Transverse colon (tissue), 4 donors: Measurements from ENCODE around the gene CDK18. TPM values are rescaled to one million over a fixed set of nuclear protein-coding genes. Genes with fewer than 3 reads are reported as not detected.

Source experiments
- DNase-seq: peaks from one replicate; pipeline ENCODE4 v3.0.0-alpha.2; 2019
- H3K27ac ChIP-seq, 4 donors: fragments of 200-600 bp; sonication (generic); 2 replicates each; pipeline ENCODE4 v1.5.1; 2016 to 2018; ENCODE audit warnings: inconsistent platforms in 4 of 4
- H3K27me3 ChIP-seq: fragments of 200-600 bp; sonication (generic); 2 replicates; pipeline ENCODE4 v1.5.1; 2017; ENCODE audit warnings: inconsistent platforms
- H3K36me3 ChIP-seq, 4 donors: fragments of 200-600 bp; sonication (generic); 2 replicates each; pipeline ENCODE4 v1.5.1; 2017 to 2019; ENCODE audit warnings: inconsistent platforms in 4 of 4
- H3K4me1 ChIP-seq, 4 donors: fragments of 200-600 bp; sonication (generic); 2 replicates each; pipeline ENCODE4 v1.5.1; 2017 to 2020; ENCODE audit warnings: inconsistent platforms in 4 of 4
- H3K4me3 ChIP-seq, 4 donors: fragments of 200-600 bp; sonication (generic); 1 replicate in 1 of 4; 2 replicates in 3 of 4; pipeline versions ENCODE4 v1.5.1 to v1.6.1; 2017 to 2019; ENCODE audit warnings: inconsistent platforms in 4 of 4
- H3K9me3 ChIP-seq, 2 donors: fragments of 200-600 bp; sonication (generic); 2 replicates each; pipeline ENCODE4 v1.5.1; 2017 to 2019; ENCODE audit warnings: inconsistent platforms in 2 of 2
- EP300 ChIP-seq: sonication (generic); formaldehyde crosslinking; IDR thresholded peaks from one replicate; pipeline ENCODE4 v1.6.1; 2017; ENCODE audit warnings: antibody characterized with exemption, low read depth
- POLR2A ChIP-seq: fragments of 450-650 bp; IDR thresholded peaks from one replicate; pipeline ENCODE4 v1.6.1; 2016; ENCODE audit warnings: antibody characterized with exemption, mild to moderate bottlenecking, moderate library complexity
- POLR2AphosphoS5 ChIP-seq, 3 donors: sonication (generic); formaldehyde crosslinking; IDR thresholded peaks; one replicate each; pipeline ENCODE4 v1.6.1; 2016; ENCODE audit warnings: antibody characterized with exemption in 3 of 3
- WGBS, 2 donors: methylation state at CpG; one replicate each; pipeline ENCODE4 v1.1.5; 2018; ENCODE audit warnings: low coverage in 1 of 2; 5-methylcytosine and 5-hydroxymethylcytosine counted together
- in situ Hi-C, 4 donors: fragments of 200-750 bp; cut with MboI; loops; one replicate each; pipeline versions ENCODE4 v1.15.0 to v1.15.1; 2017; ENCODE audit warnings: low sequenced_read_pairs in 3 of 4, low pct_ligation_motif_present in 1 of 4, low pct_unique_long_range_greater_than_20kb in 1 of 4
- intact Hi-C: fragments of 100-400 bp; cut with DNase I; formaldehyde crosslinking; loops from one replicate; pipeline ENCODE4 v1.15.1; 2023; ENCODE audit warnings: low total_unique reads
- total RNA-seq, 4 donors: library from RNA; depleted of rRNA; stranded (reverse); fragments of >200 nt; gene quantifications; one replicate each; pipeline ENCODE4 v1.1.0, GENCODE V29; 2016
- TF ChIP-seq, protein P1 (sequence below), 5 experiments: fragments of 200-600 bp in 3 of 5; fragments of 450-650 bp in 2 of 5; sonication (generic) in 3 of 5; IDR thresholded peaks; 1 replicate in 2 of 5; 2 replicates in 3 of 5; pipeline ENCODE4 v1.5.1; 2016 to 2017; ENCODE audit warnings: antibody characterized with exemption in 5 of 5, inconsistent platforms in 3 of 5, mild to moderate bottlenecking in 2 of 5, moderate library complexity in 1 of 5

The CDK18 gene
- total RNA-seq, 4 donors from 2014 or later, result 28.8 to 112 (median 33.5) TPM

DNA sequence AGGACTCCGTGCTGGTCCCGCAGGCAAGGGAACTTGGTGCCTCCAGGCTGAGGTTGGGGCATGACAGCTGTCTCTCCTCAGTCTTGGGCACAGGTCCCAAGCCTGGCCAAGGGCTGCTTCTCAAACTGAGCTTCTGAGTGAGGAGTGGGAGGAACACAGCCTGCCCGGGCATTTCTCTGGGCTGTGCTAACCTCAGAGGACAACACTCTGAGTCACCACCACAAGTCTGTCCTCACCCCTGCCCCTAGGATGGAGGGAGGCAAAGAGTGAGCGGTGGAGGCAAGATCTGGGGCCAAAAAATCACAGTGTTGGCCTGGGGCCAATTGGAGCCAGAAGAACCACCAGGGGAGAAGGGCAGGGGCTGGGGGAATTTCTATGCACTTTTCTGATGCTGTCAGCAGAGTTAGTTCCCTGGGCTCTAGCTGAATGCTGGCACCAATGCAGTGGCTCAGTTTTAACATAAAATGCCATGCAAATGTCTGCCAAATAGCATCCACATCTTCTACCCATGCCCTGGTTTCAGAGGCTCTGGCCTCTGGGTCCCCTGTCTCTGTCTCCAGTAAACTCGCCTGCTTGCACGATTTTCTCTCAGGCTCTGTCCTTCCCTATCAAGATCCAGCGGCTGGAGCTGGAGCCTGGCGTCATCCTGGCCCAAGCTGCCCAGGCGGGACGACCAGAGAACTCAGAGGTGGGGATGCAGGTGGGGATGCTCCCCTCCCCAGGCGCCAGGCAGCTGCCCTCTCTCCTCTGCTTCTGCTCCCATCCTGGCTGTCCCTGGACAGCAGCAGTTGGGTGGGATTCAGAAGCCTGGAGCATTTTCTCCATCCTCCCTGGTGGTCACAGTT lies 11.0 kb upstream of the CDK18 start:
- Histone ChIP-seq H3K27ac (peak overlapping the region in 2 of 4 donors; percentile 19 to 48), H3K4me3 (no peak overlapping the region), H3K27me3 (no peaks in the 10 kb centered on the region), H3K36me3 (no peaks in the 10 kb centered on the region), H3K4me1 (peaks cover 11 to 34% (median 18%) of the 10 kb centered on the region in 4 donors), H3K9me3 (no peaks in the 10 kb centered on the region)
- intact Hi-C loops, result no loop called here
- no peak for TF ChIP-seq POLR2AphosphoS5 (IDR thresholded peaks at IDR 0.05)
- no peak for TF ChIP-seq POLR2A
- TF ChIP-seq EP300, result no peak
- TF ChIP-seq, protein P1, sequence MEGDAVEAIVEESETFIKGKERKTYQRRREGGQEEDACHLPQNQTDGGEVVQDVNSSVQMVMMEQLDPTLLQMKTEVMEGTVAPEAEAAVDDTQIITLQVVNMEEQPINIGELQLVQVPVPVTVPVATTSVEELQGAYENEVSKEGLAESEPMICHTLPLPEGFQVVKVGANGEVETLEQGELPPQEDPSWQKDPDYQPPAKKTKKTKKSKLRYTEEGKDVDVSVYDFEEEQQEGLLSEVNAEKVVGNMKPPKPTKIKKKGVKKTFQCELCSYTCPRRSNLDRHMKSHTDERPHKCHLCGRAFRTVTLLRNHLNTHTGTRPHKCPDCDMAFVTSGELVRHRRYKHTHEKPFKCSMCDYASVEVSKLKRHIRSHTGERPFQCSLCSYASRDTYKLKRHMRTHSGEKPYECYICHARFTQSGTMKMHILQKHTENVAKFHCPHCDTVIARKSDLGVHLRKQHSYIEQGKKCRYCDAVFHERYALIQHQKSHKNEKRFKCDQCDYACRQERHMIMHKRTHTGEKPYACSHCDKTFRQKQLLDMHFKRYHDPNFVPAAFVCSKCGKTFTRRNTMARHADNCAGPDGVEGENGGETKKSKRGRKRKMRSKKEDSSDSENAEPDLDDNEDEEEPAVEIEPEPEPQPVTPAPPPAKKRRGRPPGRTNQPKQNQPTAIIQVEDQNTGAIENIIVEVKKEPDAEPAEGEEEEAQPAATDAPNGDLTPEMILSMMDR (IDR thresholded peaks at IDR 0.05), result no peak
- 42% methylated on average over 11 of the region's 11 CpGs; no CpG with 5 or more reads in 1 of the 2 donors for whole genome bisulfite sequencing, 2 donors
- in situ Hi-C loops, result no loop called here
- no peak for DNase-seq

DNA sequence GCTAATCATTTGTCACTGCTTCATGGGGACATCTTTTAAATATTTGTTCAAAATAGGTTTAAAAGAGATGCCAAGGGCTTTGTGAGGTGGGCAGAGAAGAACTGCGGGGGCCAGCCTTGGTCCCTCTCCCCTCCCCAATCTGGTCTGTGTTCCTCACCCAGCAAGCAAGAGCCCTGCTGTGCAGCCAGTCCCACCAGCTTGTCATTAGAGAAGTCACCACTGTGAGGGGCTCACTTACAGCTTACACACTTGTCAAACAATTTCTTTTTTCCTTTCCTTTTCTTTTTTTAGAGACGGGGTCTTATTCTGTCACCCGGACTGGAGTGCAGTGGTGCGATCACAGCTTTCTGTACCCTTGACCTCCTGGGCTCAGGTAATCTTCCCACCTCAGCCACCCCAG lies 10.4 kb upstream of the CDK18 start:
- in situ Hi-C loops, result no loop called here
- WGBS, 2 donors, result 72 to 93% methylated on average over 3 to 4 of the region's 4 CpGs
- H3K9me3 ChIP-seq, result no peaks in the 10 kb centered on the region
- H3K36me3 ChIP-seq, result no peaks in the 10 kb centered on the region
- peaks cover 11 to 34% (median 18%) of the 10 kb centered on the region in 4 donors for H3K4me1 ChIP-seq
- no peak for DNase-seq
- H3K4me3 ChIP-seq, result no peak overlapping the region
- peak overlapping the region in 1 of 4 donors; percentile 48 for H3K27ac ChIP-seq
- intact Hi-C loops, result no loop called here
- TF ChIP-seq POLR2AphosphoS5 (IDR thresholded peaks at IDR 0.05) (no peak), EP300 (no peak), POLR2A (no peak)
- H3K27me3 ChIP-seq, result no peaks in the 10 kb centered on the region

DNA sequence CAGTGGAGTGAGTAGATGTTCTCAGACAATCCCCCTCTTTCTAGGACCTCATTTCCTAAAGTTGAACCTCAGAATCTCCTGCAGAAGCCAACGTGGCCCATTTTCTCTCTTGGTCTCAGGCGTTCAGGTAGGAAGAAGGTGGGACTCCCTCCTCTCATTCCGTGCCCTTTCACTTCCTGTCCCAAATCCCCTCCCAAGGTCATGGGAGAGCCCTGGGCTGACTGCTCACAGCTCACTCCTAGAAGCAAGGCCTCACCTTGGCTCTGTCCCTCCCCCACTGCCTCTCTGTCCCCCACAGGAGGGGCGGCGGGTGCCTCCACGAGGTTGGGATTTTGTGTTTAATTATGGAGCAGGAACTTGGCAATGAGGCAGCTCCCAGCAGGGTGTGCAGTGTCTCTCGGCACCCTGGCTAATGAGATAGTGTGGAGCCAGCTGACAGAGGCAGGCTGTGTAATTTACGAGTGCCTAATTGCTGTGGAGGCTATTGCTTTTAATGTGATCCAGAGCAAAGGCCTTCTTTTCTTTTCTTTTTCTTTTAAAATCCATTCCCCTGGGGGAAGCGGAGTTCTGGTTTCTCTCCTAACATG lies 9.1 kb upstream of the CDK18 start:
- WGBS, 2 donors, result 38% methylated on average over 9 of the region's 9 CpGs; no CpG with 5 or more reads in 1 of the 2 donors

DNA sequence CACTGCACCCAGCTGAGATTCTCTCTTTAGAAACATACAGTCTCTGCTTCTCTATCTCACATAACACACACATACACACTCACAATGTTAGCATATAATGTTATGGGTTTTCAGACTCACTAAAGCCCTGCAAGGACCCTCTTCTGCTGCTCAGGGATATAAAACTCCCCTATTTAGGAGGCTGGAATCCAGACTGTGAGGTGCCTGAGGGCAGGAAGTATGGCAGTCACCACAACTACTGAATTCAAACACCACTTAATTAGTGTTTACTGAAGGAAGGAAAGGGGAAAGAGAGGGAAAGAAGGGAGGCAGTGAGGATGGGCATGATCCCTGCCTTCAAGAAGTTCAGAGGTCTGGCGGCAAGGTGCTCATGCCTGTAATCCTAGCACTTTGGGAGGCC lies 7.8 kb upstream of the CDK18 start:
- intact Hi-C loops, result no loop called here
- H3K27me3 ChIP-seq, result no peaks in the 10 kb centered on the region

More for the DNA sequence above, 9.1 kb upstream of the CDK18 start:
- no peaks in the 10 kb centered on the region for H3K27me3 ChIP-seq
- H3K9me3 ChIP-seq, result no peaks in the 10 kb centered on the region
- no peaks in the 10 kb centered on the region for H3K36me3 ChIP-seq
- H3K27ac ChIP-seq, result peak overlapping the region in 2 of 4 donors; percentile 18 to 39
- H3K4me3 ChIP-seq, result no peak overlapping the region
- in situ Hi-C loops, result no loop called here
- intact Hi-C loops, result no loop called here
- DNase-seq, result peak; percentile 47
- peaks cover 11 to 34% (median 18%) of the 10 kb centered on the region in 4 donors for H3K4me1 ChIP-seq
- TF ChIP-seq POLR2AphosphoS5 (IDR thresholded peaks at IDR 0.05), result peak in 1 of 3 donors; percentile 11
- TF ChIP-seq EP300, result no peak
- TF ChIP-seq, protein P1 (IDR thresholded peaks at IDR 0.05), result peak in 1 of 5 experiments; percentile 9
- TF ChIP-seq POLR2A, result no peak

More for the DNA sequence above, 7.8 kb upstream of the CDK18 start:
- 94% methylated on average over 1 of the region's 1 CpG; no CpG with 5 or more reads in 1 of the 2 donors for WGBS, 2 donors
- in situ Hi-C loops, result no loop called here
- no peak for TF ChIP-seq EP300
- no peak for TF ChIP-seq POLR2A
- TF ChIP-seq, protein P1 (IDR thresholded peaks at IDR 0.05), result no peak
- TF ChIP-seq POLR2AphosphoS5 (IDR thresholded peaks at IDR 0.05), result no peak
- Histone ChIP-seq H3K9me3 (no peaks in the 10 kb centered on the region), H3K27ac (no peak overlapping the region), H3K4me1 (peaks cover 11 to 34% (median 18%) of the 10 kb centered on the region in 4 donors), H3K36me3 (no peaks in the 10 kb centered on the region), H3K4me3 (no peak overlapping the region)
- DNase-seq, result no peak
